Endothelial cell of umbilical vein (primary cell): ENCODE measurements around the gene SLC10A1. TPM values are rescaled to one million over a fixed set of nuclear protein-coding genes. Genes with fewer than 3 reads are reported as not detected.

Experiments used
- BruUV-seq: library from RNA; stranded (reverse); fragments of 400-500 nt; replicated peaks from 2 replicates; lab custom pipeline; 2021; lab: Mats Ljungman, UMichigan
- CTCF ChIA-PET: fragments of 300-600, 350-600 bp; sonication (Branson Sonifier 250); formaldehyde crosslinking; loops from one replicate; lab custom pipeline; 2021; ENCODE audit warnings: antibody characterized with exemption, inconsistent platforms; lab: Charles Lee
- POLR2A ChIA-PET: fragments of 300-600, 350-600 bp; sonication (Branson Sonifier 250); formaldehyde crosslinking; loops from one replicate; lab custom pipeline; 2021; ENCODE audit warnings: antibody characterized with exemption, inconsistent platforms; lab: Charles Lee
- DNase-seq: peaks from one replicate; pipeline ENCODE4 v3.0.0-alpha.2; 2011; ENCODE audit warnings: low read depth, low spot score
- FAIRE-seq: peaks from 2 replicates; lab custom pipeline; 2011; peaks lifted over from hg19 to GRCh38; lab: Jason Lieb, UNC
- H2AFZ ChIP-seq: 2 replicates; pipeline ENCODE4 v1.6.0; 2012; ENCODE audit warnings: low read depth, low read length, control low read depth, inconsistent platforms
- H3K27ac ChIP-seq: 2 replicates; pipeline ENCODE4 v1.5.1; 2011; ENCODE audit warnings: low read depth, mild to moderate bottlenecking, control low read depth, low read length, moderate library complexity; ENCODE audit not compliant: insufficient read depth
- H3K27me3 ChIP-seq, 2 experiments: 2 replicates each; pipeline versions ENCODE4 v1.6.0 to v1.6.1; 2011; ENCODE audit warnings: low read length in 2 of 2, mixed read lengths in 1 of 2; ENCODE audit not compliant: control insufficient read depth in 2 of 2, insufficient read depth in 2 of 2
- H3K36me3 ChIP-seq, 2 experiments: 2 replicates in 1 of 2; 3 replicates in 1 of 2; pipeline ENCODE4 v1.5.1; 2011; ENCODE audit warnings: low read length in 2 of 2, mild to moderate bottlenecking in 1 of 2, moderate library complexity in 1 of 2; ENCODE audit not compliant: control insufficient read depth in 2 of 2, insufficient read depth in 2 of 2; ENCODE audit errors: extremely low read depth in 1 of 2
- H3K4me1 ChIP-seq: 3 replicates; pipeline ENCODE4 v1.5.1; 2011; ENCODE audit warnings: mild to moderate bottlenecking, low read length; ENCODE audit not compliant: control insufficient read depth, insufficient read depth; ENCODE audit errors: extremely low read depth
- H3K4me2 ChIP-seq: 2 replicates; pipeline ENCODE4 v1.6.1; 2011; ENCODE audit warnings: low read length, control low read depth, mixed read lengths; ENCODE audit not compliant: insufficient read depth
- H3K4me3 ChIP-seq, 3 experiments: fragments of 200-600 bp in 1 of 3; sonication (generic), shearing (Covaris generic) in 1 of 3; replicated peaks in 1 of 3; 2 replicates each; pipeline ENCODE4 v1.5.1; 2011 to 2016; ENCODE audit warnings: control low read depth in 3 of 3, low read length in 3 of 3, mild to moderate bottlenecking in 2 of 3, inconsistent platforms in 1 of 3, low read depth in 1 of 3, moderate library complexity in 1 of 3; ENCODE audit not compliant: insufficient read depth in 1 of 3
- H3K79me2 ChIP-seq: 2 replicates; pipeline ENCODE4 v1.6.0; 2012; ENCODE audit warnings: low read length, inconsistent platforms; ENCODE audit not compliant: control insufficient read depth, insufficient read depth
- H3K9ac ChIP-seq: replicated peaks from 2 replicates; pipeline ENCODE3; 2011; ENCODE audit warnings: low read length, control low read depth; ENCODE audit not compliant: insufficient read depth; ENCODE audit errors: extremely low read depth
- H3K9me1 ChIP-seq: replicated peaks from 3 replicates; pipeline ENCODE4 v1.6.0; 2011; ENCODE audit warnings: mild to moderate bottlenecking, low read length; ENCODE audit not compliant: control insufficient read depth, insufficient read depth; ENCODE audit errors: extremely low read depth
- H3K9me3 ChIP-seq: replicated peaks from 2 replicates; pipeline ENCODE4 v1.5.1; 2012; ENCODE audit warnings: low read length, inconsistent platforms; ENCODE audit not compliant: control insufficient read depth, insufficient read depth
- H4K20me1 ChIP-seq: replicated peaks from 2 replicates; pipeline ENCODE3; 2011; ENCODE audit warnings: mild to moderate bottlenecking, low read length; ENCODE audit not compliant: control insufficient read depth, insufficient read depth; ENCODE audit errors: extremely low read depth
- EZH2 ChIP-seq: IDR thresholded peaks from 2 replicates; pipeline ENCODE4 v1.6.1; 2012; ENCODE audit warnings: borderline replicate concordance, low read depth, mild to moderate bottlenecking, moderate library complexity, low read length, inconsistent platforms; ENCODE audit not compliant: severe bottlenecking
- FOS ChIP-seq: IDR thresholded peaks from 2 replicates; pipeline ENCODE4 v1.6.1; 2011; ENCODE audit warnings: mild to moderate bottlenecking, low read length, moderate library complexity, borderline replicate concordance; ENCODE audit not compliant: insufficient read depth
- GATA2 ChIP-seq: IDR thresholded peaks from 2 replicates; pipeline ENCODE4 v1.7.0; 2011; ENCODE audit warnings: low read depth, mild to moderate bottlenecking, moderate library complexity, mixed read lengths, low read length; ENCODE audit not compliant: insufficient read length, insufficient read depth
- JUN ChIP-seq: IDR thresholded peaks from 2 replicates; pipeline ENCODE4 v1.6.1; 2011; ENCODE audit warnings: borderline replicate concordance, low read depth; ENCODE audit not compliant: insufficient read length, insufficient read depth
- MYC ChIP-seq: IDR thresholded peaks from one replicate; pipeline ENCODE4 v1.6.1; 2011; ENCODE audit warnings: mild to moderate bottlenecking, low read depth, low read length
- POLR2A ChIP-seq: IDR thresholded peaks from 2 replicates; pipeline ENCODE4 v1.6.1; 2012; ENCODE audit warnings: low read depth, mild to moderate bottlenecking, control low read depth, low read length
- POLR2AphosphoS5 ChIP-seq: IDR thresholded peaks from 2 replicates; pipeline ENCODE4 v1.6.1; 2012; ENCODE audit warnings: low read depth, mild to moderate bottlenecking, control low read depth, low read length, moderate library complexity; ENCODE audit not compliant: insufficient read depth
- dilution Hi-C: fragments of 300-500 bp; cut with MboI; formaldehyde crosslinking; loops from one replicate; pipeline ENCODE4 v1.15.0; 2019; ENCODE audit warnings: low sequenced_read_pairs; ENCODE audit not compliant: extremely low pct_ligation_motif_present
- intact Hi-C: fragments of 100-400 bp; cut with micrococcal nuclease; formaldehyde crosslinking; loops from one replicate; pipeline ENCODE4 v1.10.0; 2022
- polyA plus RNA-seq, 4 experiments: library from polyadenylated mRNA; depleted of rRNA in 3 of 4; stranded (reverse) in 3 of 4; unstranded in 1 of 4; fragments of >200 nt; gene quantifications; 2 replicates each; pipeline versions ENCODE4 v1.2.1 to v1.2.3, GENCODE V29; 2011 to 2012; ENCODE audit warnings: missing spikeins in 1 of 4
- total RNA-seq: library from RNA; stranded (reverse); gene quantifications from 2 replicates; pipeline ENCODE4 v1.2.3, GENCODE V29; 2021
- TF ChIP-seq, protein P1 (sequence below): IDR thresholded peaks from 2 replicates; pipeline ENCODE4 v1.6.1; 2011; ENCODE audit not compliant: insufficient read depth, insufficient read length
- TF ChIP-seq, protein P2 (sequence below), 2 donors: IDR thresholded peaks; 1 replicate in 1 of 2; 2 replicates in 1 of 2; pipeline ENCODE4 v1.5.1; 2011; ENCODE audit warnings: low read length in 2 of 2, mild to moderate bottlenecking in 2 of 2, moderate library complexity in 2 of 2, control low read depth in 1 of 2, inconsistent platforms in 1 of 2, low read depth in 1 of 2; ENCODE audit not compliant: insufficient read depth in 1 of 2; ENCODE audit errors: extremely low read depth in 1 of 2

The SLC10A1 gene
- total and polyA plus RNA-seq, 2 donors (not counting 3 experiments of a cell fraction or from before 2014, with no cell fraction given): not detected

DNA sequence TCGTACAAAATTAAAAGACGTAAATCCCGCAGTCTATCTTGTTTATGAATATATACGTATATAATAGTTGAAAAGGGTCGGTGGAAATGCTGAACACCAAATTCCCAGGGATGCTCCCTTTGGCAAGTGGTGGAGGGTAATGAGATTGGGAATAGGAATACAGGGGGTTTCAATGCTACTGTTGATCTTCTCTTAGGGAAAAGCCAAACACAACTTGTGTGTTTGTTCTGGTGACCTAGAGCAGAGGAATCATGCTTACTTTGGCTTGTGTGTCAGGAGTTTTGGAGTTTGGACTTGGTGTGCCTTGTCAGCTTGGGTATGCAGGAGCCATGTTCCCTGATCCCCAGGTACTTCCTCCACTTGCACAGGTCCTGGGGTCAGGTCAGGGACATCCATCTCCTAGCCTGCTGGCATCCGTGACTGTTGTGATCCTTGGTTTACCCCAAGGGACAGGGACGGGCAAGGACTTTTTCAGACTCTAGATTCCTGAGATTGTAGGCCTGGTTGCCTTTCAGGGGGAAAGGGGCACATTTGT, 4.1 kb downstream of the SLC10A1 start:
- DNase-seq (no peak), FAIRE-seq (no peak)
- Histone ChIP-seq H3K79me2 (no peaks in the 10 kb centered on the region), H3K27ac (no peak overlapping the region), H3K4me3 (no peak overlapping the region), H3K4me1 (no peaks in the 10 kb centered on the region), H3K9me3 (no peaks in the 10 kb centered on the region), H3K9me1 (no peaks in the 10 kb centered on the region), H3K9ac (no peak overlapping the region), H3K4me2 (no peak overlapping the region), H4K20me1 (no peaks in the 10 kb centered on the region), H3K27me3 (peaks cover 0 to 2% of the 10 kb centered on the region in 2 experiments), H3K36me3 (no peaks in the 10 kb centered on the region), H2AFZ (no peak overlapping the region)
- TF ChIP-seq, protein P1, sequence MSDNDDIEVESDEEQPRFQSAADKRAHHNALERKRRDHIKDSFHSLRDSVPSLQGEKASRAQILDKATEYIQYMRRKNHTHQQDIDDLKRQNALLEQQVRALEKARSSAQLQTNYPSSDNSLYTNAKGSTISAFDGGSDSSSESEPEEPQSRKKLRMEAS: no peak
- TF ChIP-seq JUN (no peak), POLR2AphosphoS5 (no peak), POLR2A (no peak), MYC (no peak), FOS (no peak), EZH2 (no peak), GATA2 (no peak)
- TF ChIP-seq, protein P2, sequence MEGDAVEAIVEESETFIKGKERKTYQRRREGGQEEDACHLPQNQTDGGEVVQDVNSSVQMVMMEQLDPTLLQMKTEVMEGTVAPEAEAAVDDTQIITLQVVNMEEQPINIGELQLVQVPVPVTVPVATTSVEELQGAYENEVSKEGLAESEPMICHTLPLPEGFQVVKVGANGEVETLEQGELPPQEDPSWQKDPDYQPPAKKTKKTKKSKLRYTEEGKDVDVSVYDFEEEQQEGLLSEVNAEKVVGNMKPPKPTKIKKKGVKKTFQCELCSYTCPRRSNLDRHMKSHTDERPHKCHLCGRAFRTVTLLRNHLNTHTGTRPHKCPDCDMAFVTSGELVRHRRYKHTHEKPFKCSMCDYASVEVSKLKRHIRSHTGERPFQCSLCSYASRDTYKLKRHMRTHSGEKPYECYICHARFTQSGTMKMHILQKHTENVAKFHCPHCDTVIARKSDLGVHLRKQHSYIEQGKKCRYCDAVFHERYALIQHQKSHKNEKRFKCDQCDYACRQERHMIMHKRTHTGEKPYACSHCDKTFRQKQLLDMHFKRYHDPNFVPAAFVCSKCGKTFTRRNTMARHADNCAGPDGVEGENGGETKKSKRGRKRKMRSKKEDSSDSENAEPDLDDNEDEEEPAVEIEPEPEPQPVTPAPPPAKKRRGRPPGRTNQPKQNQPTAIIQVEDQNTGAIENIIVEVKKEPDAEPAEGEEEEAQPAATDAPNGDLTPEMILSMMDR (IDR thresholded peaks at IDR 0.05; ENCODE audit: extremely low read depth in 1 of 2, insufficient read depth in 1 of 2, low read depth in 1 of 2, low read length in 2 of 2): no peak
- intact Hi-C loops (no loop called here), dilution Hi-C loops (no loop called here)
- POLR2A ChIA-PET: no interaction called here
- CTCF ChIA-PET: no interaction called here
- no TSS peak for BruUV-seq
